ENCODE results near the gene GOPC.

GOPC gene

GRCh38 chr6:117544716-117545115 lies 57.6 kb downstream of the GOPC start:
- DNase-seq (ENCODE audit: low read depth), result no peak
- H3K4me3 ChIP-seq (ENCODE audit: low read depth, low read length), result no peak overlapping the region
- TF ChIP-seq CTCF (IDR thresholded peaks at IDR 0.05; ENCODE audit: control insufficient read depth, extremely low read depth, insufficient read depth), result no peak

GRCh38 chr6:117542493-117542892 lies 59.8 kb downstream of the GOPC start:
- TF ChIP-seq CTCF (IDR thresholded peaks at IDR 0.05; ENCODE audit: control insufficient read depth, extremely low read depth, insufficient read depth), result no peak
- no peak overlapping the region for H3K4me3 ChIP-seq (ENCODE audit: low read depth, low read length)
- no peak for DNase-seq (ENCODE audit: low read depth)

GRCh38 chr6:117540670-117541069 lies 61.6 kb downstream of the GOPC start:
- no peak for TF ChIP-seq CTCF (IDR thresholded peaks at IDR 0.05; ENCODE audit: control insufficient read depth, extremely low read depth, insufficient read depth)
- DNase-seq (ENCODE audit: low read depth), result no peak
- H3K4me3 ChIP-seq (ENCODE audit: low read depth, low read length), result no peak overlapping the region

GRCh38 chr6:117538615-117539014 lies 63.7 kb downstream of the GOPC start:
- no peak for TF ChIP-seq CTCF (IDR thresholded peaks at IDR 0.05; ENCODE audit: control insufficient read depth, extremely low read depth, insufficient read depth)
- DNase-seq (ENCODE audit: low read depth), result no peak
- no peak overlapping the region for H3K4me3 ChIP-seq (ENCODE audit: low read depth, low read length)

- DNase-seq (ENCODE audit: low read depth), result no peak
- TF ChIP-seq CTCF (IDR thresholded peaks at IDR 0.05; ENCODE audit: control insufficient read depth, extremely low read depth, insufficient read depth), result no peak
- H3K4me3 ChIP-seq (ENCODE audit: low read depth, low read length), result no peak overlapping the region
Observed at GRCh38 chr6:117536317-117536716, 66.0 kb downstream of the GOPC start.

GRCh38 chr6:117534974-117535373 lies 67.3 kb downstream of the GOPC start:
- DNase-seq (ENCODE audit: low read depth), result no peak
- no peak for TF ChIP-seq CTCF (IDR thresholded peaks at IDR 0.05; ENCODE audit: control insufficient read depth, extremely low read depth, insufficient read depth)

GRCh38 chr6:117533775-117534174 lies 68.5 kb downstream of the GOPC start:
- H3K4me3 ChIP-seq (ENCODE audit: low read depth, low read length), result no peak overlapping the region
- TF ChIP-seq CTCF (IDR thresholded peaks at IDR 0.05; ENCODE audit: control insufficient read depth, extremely low read depth, insufficient read depth), result no peak
- DNase-seq (ENCODE audit: low read depth), result no peak

More at GRCh38 chr6:117534974-117535373, 67.3 kb downstream of the GOPC start:
- H3K4me3 ChIP-seq (ENCODE audit: low read depth, low read length), result no peak overlapping the region
